ENCODE data around the gene HCN3.
"Not testable (repeated sequence)": the region's sequence is repeated elsewhere in the genome, so short reads cannot be mapped to it uniquely, and the experiment has no call there.

The HCN3 gene

GRCh38 chr1:155277070-155277901 is at the start of gene HCN3:
Gene HCN3, plus strand, starts transcription at chr1:155277463. Its CDS starts 128 bp downstream, at chr1:155277591.
- peak; percentile 59 to 99 (median 94) for DNase-seq

DNA sequence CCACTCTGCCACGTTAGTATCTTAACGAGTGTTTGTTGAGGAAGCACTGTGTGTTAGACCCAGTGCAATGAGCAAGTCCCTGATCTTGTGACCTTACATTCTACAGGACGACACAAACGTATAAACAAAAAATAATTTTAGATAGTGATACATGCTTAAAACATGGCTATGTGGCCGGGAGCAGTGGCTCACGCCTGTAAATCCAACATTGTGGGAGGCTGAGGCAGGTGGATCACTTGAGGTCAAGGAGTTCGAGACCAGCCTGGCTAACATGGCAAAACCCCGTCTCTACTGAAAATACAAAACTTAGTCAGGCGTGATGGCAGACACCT is 49.2 kb upstream of the HCN3 start:
- no peak for DNase-seq

GRCh38 chr1:155231302-155231701 is 46.0 kb upstream of the HCN3 start:
- not testable (repeated sequence) for DNase-seq

DNA sequence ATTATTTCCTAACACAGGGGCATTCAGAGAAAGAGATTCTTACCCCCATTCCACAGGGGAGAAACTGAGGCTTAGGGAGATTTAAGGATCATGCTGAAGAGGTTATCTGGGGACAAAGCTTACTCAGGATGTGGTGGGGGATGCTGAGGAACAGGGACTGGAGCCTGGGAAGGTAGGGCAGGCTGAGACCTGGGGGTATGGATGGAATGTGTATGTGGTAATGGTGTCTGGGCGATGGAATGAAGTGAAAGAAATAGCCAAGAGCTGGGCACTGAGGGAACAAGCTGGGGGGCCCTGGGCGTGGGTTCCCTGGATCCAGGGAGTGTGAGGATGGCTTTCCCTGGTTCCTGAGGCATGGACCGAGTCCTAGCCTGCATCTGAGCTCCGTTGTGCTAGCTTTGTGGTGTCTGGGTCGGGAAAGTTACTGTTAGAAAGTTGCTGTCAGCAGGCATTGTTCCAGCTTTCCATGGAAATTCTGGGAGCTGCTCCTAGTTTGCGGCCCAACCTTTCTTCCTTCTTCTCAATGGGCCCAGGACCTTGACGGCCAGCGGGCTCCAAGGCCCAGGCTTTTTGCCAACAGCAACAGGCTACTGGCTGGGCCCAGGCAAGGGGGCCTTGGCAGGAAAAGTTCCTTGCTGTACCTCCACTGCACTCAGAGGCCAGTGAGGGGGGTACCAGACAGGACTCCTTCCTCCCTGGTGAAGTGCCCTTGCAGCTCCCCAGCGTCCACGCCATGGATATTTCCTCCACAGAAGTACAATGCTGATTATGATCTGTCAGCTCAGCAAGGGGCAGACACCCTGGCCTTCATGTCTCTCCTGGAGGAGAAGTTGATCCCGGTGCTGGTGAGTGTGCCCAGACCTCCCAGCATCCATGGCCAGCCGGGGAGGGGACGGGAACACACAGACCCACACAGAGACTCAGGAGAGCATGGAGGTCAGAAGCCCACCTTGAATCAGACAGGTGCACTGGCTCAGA is 45.0 kb upstream of the HCN3 start:
- DNase-seq: peak in 30 of 51 donors; percentile 2 to 70 (median 40)

DNA sequence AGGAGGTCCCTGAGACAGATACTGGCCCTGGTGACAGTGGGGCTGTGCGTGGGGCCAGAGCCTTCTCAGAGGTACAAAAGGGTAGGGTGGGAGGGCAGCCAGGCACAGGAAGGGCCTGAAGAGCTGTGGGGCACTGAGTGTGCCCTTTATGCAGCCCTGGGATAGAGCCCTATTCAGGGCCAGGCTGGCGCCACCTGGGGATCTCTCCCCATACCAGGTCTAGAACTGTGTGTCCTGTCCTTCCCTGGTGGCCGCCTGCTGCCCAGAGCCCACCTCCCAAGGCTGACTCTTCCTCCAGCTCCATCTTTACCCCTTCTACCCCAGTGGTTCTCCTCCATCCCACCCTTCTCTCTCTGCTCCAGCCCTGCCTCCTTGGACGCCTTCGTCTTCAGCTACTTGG is 43.8 kb upstream of the HCN3 start:
- not testable (repeated sequence) for DNase-seq

GRCh38 chr1:155235375-155235774 is 41.9 kb upstream of the HCN3 start:
- not testable (repeated sequence) for DNase-seq

DNA sequence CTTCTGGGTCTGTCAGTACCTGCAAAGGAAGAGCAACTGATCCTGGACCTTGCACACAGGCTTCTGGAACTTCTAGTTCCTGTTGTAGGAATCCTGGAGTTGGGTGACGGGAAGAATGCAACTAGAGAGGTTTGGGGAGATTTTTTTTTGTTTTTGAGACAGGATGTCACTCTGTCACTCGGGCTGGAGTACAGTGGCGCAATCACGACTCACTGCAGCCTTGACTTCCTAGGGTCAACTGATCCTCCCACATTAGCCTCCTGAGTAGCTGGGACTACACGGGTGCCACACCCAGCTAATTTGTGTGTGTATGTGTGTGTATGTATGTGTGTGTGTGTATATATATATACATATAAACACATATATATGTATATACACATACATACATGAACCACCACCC is 40.8 kb upstream of the HCN3 start:
- no peak for DNase-seq

DNA sequence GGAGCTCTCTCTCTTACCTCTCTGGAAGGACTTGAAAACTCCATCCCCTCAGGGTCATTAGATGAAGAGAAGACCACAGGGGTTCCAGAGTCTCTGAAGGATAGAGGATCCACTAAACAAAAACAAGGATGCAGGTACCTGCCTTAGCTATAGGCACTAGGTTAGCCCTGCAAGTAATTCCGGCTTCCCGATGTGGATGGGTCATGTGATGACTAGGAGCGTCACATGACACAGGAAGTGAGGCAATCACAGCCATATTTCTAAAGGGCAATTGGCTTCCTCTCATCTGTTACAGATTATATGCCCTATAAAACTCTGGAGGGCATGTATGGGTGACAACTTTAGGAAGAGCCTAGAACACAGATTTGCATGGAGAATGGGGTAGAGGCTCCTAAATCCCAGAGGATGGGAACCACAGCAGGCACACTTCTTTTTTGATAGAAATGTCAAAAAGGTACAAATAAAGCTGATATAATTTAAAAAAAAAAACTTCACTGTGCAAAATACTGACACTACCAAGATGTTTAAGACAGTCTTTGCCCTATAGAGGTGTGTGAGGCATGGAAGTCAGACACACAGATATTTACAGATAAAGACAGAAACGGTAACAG is 36.1 kb upstream of the HCN3 start:
- peak in 45 of 51 donors; percentile 10 to 88 (median 64) for DNase-seq

DNA sequence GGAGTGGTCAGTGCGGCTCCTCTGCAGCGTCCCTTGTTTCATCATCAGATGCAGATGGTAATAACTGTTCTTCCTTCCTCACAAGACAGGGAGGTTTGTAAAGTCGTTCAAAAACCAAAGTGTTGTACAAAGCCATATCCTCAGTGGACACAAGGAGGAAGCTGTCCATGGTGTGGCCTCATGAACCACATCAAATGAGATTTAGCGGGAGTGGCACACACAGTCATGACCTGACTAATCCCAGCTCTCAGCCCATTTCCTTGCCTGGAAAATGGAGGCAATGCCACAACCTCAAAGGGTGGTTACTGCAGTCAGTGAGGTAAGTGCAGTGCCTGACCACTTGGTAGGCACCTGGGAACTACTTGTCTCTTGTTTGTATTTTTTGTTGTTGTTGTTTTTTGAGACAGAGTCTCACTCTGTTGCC is 35.4 kb upstream of the HCN3 start:
- DNase-seq: no peak

DNA sequence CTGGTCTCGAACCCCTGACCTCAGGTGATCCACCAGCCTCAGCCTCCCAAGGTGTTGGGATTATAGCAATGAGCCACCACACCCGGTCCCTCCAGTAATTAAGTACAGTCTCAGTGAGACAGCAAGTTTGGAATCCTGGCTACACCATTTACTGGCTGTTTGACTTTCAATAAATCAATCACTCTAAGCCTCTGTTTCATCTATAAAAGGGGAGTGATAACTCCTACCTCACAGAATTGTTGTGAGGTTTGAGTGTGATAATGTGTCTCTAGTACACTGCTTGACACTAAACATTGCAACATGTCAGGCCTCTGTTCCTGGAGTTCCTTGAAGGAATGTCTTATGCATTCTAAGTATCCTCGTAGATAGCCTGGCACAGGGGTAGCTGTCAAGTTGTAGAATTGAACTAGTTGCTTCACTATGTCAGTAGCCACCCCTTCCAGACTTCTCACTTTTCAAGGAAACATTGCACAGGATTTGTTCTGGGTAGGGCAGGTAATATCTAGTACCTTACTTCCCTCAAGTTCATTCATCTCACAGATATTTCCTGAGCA is 34.4 kb upstream of the HCN3 start:
- no peak for DNase-seq

DNA sequence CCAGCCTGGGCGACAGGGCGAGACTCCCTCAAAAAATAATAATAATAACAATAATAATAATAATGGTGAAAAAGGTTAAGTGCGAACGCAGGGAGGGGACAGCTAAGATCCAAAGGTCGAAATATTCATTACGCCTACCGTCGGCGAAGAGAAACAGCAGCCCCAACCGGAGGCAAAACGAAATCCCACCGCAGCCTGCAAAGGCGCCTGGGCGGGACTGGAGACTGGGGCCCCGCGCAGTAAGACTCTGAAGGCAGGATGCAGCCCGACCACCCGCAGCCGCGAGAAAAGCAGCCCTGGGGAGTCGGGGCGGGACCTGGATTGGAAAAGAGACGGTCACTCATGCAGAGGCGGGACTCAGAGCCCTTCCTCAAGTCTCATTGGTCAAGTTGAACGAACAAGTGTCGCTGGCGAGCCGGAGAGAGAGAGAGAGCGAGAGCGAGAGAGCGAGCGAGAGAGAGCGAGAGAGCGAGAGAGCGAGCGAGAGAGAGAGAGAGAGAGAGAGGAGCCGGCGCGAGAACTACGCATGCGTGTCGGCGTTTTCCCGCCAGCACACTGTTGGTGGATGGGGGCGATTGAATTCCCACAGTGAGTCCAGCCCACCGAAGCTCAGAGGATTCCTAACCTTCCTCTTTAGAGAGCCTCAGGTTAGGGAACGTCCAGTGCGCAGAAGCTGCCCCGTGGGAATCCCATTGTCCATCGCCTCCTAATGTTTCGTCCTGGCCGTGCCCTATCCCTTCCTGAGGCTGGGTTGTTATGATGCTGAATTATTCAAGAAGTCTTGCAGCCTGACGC is 32.7 kb upstream of the HCN3 start:
- peak; percentile 36 to 99 (median 96) for DNase-seq

- DNase-seq: no peak
Observed at GRCh38 chr1:155245163-155245524, 32.1 kb upstream of the HCN3 start.

DNA sequence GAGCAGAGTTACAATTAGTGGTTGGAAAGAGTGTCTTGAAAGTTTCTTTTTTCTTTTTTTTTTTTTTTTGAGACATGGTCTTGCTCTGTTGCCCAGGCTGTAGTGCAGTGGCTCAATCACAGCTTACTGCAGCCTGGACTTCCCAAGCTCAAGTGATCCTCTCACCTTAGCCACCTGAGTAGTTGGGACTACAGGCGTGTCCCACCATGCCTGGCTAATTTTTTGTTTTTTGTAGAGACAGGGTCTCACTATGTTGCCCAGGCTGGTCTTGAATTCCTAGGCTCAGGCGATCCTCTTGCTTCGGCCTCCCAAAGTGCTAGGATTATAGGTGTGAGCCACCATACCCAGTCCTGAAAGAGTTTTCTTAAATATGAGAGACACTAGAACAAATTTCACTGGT is 30.5 kb upstream of the HCN3 start:
- DNase-seq: not testable (repeated sequence)

GRCh38 chr1:155247667-155248553 is 29.4 kb upstream of the HCN3 start:
- DNase-seq: no peak

DNA sequence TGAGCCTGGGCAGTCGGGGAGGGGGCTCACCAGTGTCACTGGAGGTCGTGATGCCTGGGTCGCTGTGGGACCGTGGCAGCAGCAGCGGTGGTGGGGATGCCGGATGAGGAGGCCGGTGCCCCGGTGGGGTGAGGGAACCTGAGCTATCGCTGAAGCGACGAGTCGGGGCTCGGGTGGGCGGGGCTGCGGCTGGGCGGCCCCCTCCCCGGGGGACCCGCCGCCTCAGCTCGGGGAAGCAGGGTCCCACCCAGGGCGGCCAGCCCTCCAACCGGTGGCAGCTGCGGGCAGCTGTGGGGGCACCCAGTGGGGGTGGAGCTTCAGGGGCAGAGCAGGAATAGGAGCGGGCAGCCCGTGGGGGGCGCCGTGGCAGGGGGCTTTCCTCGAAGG is 27.0 kb upstream of the HCN3 start:
- no peak for DNase-seq

GRCh38 chr1:155250633-155251449 is 26.4 kb upstream of the HCN3 start:
- peak; percentile 30 to 93 (median 82) for DNase-seq

- no peak for DNase-seq
Observed at GRCh38 chr1:155251566-155251965, 25.7 kb upstream of the HCN3 start.

DNA sequence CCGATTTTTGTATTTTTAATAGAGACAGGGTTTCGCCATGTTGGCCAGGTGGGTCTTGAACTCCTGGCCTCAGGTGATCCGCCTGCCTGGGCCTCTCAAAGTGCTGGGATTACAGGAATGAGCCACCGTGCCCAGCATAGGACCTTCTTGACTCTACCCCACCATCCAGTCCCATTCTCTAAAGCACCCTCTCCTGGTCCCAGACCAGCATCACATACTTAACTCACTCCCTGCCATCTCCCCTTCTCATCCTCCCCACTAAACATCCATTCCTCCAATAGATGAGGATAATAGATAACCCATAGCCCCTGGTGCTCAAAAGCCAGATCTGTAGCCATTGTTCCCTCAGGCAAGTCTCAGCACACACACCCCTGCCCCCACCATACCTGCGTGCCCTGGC is 24.1 kb upstream of the HCN3 start:
- no peak for DNase-seq

GRCh38 chr1:155253797-155254196 is 23.5 kb upstream of the HCN3 start:
- DNase-seq: peak in 1 of 51 donors; percentile 32
